HEK293 (cell line): Measurements from ENCODE around the gene TSHZ2.

ENCODE experiments used
- ZBTB26 ChIP-seq: fragments of 450-650 bp; formaldehyde crosslinking; optimal IDR thresholded peaks from 2 replicates; pipeline ENCODE3; 2016; ENCODE audit warnings: missing biosample characterization, mild to moderate bottlenecking, missing genetic modification characterization
- ZNF416 ChIP-seq: fragments of 450-650 bp; formaldehyde crosslinking; IDR thresholded peaks from 2 replicates; pipeline ENCODE4 v1.5.1; 2016; ENCODE audit warnings: missing biosample characterization, missing genetic modification characterization

GRCh38 chr20:53077373-53078205 is 105.4 kb downstream of the TSHZ2 start:
- TF ChIP-seq ZBTB26 (tag by site-specific recombination): no peak
- no peak for TF ChIP-seq ZNF416 (tag by site-specific recombination)
